HG03565 (cell line): ENCODE measurements around the gene CNTN6.

ENCODE experiments used
- ATAC-seq: cut with Tn5 transposase; IDR thresholded peaks from one replicate; pipeline ENCODE4 v1.9.1; 2021; ENCODE audit warnings: mild to moderate bottlenecking, moderate library complexity; ENCODE audit not compliant: unreplicated experiment

CNTN6 gene

DNA sequence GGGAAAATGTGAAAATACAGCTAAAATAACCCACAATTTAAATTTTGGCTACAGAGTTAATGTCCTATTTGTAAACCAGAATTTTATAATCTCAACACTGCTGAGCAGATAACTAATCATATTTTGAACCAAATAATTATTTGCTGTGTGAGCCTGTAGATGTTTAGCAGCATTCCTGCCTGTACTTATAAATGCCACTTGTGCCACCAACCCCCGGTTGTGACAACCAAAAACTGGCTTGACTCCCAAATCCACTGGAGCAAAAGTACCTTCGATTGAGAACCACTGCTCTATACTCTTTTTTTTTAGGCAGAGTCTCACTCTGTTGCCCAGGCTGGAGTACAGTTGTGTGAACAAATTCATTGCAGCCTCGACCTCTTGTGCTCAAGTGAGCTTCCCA lies 78.5 kb downstream of the CNTN6 start:
- ATAC-seq = no peak

- no peak for ATAC-seq
Measured at GRCh38 chr3:1172644-1173043, 79.8 kb downstream of the CNTN6 start.

- ATAC-seq = no peak
Measured at GRCh38 chr3:1179146-1179545, 86.3 kb downstream of the CNTN6 start.

GRCh38 chr3:1183320-1184048 lies 90.7 kb downstream of the CNTN6 start:
- ATAC-seq = no peak

- no peak for ATAC-seq
Measured at GRCh38 chr3:1190569-1190968, 97.7 kb downstream of the CNTN6 start.

- no peak for ATAC-seq
Measured at GRCh38 chr3:1191026-1191425, 98.2 kb downstream of the CNTN6 start.

GRCh38 chr3:1195947-1196346 lies 103.1 kb downstream of the CNTN6 start:
- no peak for ATAC-seq

GRCh38 chr3:1197051-1197450 lies 104.2 kb downstream of the CNTN6 start:
- no peak for ATAC-seq

- no peak for ATAC-seq
Measured at GRCh38 chr3:1200371-1200770, 107.5 kb downstream of the CNTN6 start.

GRCh38 chr3:1207904-1208303 lies 115.1 kb downstream of the CNTN6 start:
- no peak for ATAC-seq

DNA sequence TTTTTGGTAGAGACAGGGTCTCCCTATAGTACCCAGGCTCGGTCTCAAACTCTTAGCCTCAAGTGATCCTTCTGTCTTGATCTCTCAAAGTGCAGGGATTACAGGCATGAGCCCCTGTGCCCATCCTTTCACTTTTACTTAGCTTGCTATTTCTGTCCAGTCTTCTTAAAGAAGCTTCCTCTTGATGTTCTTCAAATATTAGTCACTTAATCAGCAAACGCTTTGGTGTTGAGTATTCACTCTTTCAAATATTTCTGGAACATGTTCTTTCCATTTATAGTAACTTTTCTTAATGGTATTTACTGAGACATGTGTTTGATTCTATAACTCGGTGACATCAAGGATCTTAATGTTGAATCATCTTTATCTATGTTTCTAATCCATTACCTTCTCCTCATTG lies 122.1 kb downstream of the CNTN6 start:
- ATAC-seq = no peak

GRCh38 chr3:1216856-1217255 lies 124.0 kb downstream of the CNTN6 start:
- ATAC-seq = no peak

DNA sequence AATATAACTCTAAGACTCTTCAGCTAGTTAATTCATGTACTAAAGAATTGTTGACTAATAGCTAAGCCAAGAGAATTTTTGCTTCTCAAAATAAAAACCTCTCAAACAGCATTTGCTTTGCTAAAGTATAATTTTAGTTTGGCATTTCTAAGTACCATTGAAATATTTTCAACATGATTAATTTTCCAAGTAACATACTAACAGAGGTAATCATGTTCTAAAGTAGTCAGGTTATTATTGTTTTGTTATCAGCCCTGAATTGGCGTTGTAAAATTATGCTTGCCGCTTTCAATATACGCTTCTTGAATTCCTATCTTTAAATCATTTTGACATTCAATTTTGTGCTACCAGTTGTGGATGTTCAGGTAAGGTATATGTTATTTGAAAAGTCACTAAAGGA lies 134.3 kb downstream of the CNTN6 start:
- no peak for ATAC-seq

GRCh38 chr3:1228289-1228688 lies 135.5 kb downstream of the CNTN6 start:
- ATAC-seq = no peak

- no peak for ATAC-seq
Measured at GRCh38 chr3:1230920-1231319, 138.1 kb downstream of the CNTN6 start.

GRCh38 chr3:1232276-1232675 lies 139.5 kb downstream of the CNTN6 start:
- ATAC-seq = no peak

DNA sequence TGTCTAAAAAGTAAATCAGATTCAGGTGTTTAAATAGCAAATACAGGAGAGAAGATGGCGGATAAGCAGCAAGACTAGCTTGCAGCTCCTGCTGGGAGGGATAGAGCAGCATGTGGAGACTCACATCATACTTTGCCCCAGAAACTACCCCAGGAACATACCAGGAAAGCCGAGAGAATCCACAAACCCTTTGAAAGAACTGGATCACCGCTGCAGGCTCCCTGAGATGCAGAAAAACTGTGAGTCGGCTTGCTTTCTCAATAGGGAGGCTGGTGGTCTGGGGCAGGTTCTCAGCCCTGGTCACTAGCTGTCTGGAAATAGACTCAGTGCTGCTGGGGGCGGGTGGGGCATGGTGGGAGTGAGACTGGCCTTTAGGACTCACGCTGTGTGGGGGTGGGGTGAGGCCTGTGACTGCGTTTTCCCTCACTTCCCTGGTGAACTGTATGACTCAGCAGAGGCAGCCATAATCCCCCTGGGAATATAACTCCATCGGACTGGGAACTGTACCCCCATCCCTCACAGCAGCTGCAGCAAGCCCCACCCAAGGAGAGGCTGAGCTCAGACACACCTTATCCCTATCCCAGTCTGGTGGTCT lies 142.8 kb downstream of the CNTN6 start:
- no peak for ATAC-seq

- ATAC-seq = no peak
Measured at GRCh38 chr3:1251282-1252060, 158.6 kb downstream of the CNTN6 start.

DNA sequence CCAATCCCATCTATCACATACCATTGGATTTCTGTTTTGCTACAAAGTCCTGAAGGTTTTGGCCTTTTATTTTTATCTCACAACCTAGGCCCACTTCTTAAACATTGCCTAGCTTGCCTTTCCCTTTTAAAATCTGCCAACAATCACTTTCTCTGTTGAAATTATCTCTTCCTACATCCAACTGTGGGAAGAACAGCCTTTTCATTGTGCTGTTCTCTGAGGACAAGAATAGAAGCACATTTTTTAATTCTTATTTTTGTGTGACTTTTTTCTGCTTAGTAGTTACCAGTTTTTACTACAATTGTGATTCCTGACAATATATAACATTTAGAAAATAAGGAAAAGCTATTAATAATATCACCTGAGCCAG lies 159.2 kb downstream of the CNTN6 start:
- ATAC-seq = no peak

GRCh38 chr3:1262246-1262645 lies 169.4 kb downstream of the CNTN6 start:
- ATAC-seq = no peak

DNA sequence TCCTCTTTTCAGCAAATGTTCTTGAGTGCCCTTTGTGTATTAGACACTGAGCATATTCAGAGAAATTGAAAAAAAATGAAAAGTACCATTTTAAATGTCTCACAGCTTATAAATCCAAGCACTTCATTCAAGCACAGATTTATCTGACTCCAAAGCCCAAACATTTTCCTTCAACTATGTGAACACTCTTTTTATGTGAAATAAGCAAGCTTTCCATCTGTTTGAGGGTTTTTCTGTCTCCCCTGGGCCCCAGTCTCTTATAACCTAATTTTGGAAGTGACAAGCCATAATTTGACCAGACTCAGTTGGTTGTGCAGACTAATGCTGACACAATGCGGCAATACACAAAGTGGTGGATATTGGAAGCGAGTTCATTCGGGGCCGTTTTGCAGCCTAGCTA lies 170.3 kb downstream of the CNTN6 start:
- ATAC-seq = no peak

DNA sequence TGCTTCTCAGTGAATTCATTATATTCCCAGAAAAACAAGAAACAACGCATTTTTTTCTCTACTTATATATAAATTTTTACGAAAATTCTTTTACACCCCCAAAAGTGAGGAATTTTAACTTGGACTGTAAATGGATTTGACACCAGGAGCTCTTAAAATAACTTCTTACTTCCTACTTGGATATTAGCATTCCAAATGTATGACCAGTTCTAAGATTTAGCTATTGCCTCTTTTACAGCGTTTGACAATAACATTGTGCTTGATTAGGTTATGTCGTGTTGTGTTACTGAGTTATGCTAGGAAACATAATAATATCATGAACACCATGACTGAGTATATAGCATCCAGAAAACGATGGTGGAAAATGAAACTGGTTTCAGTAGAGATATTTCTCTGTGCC lies 177.0 kb downstream of the CNTN6 start:
- ATAC-seq = no peak
